Measurements from ENCODE around the gene DACH1. TPM values are rescaled to one million over a fixed set of nuclear protein-coding genes. Genes with fewer than 3 reads are reported as not detected.

The DACH1 gene
- total and polyA plus RNA-seq, 2 of the 8 experiments (the other 6 are each of a cell fraction or from before 2014, with no cell fraction given) = 0.12 to 0.67 TPM

DNA sequence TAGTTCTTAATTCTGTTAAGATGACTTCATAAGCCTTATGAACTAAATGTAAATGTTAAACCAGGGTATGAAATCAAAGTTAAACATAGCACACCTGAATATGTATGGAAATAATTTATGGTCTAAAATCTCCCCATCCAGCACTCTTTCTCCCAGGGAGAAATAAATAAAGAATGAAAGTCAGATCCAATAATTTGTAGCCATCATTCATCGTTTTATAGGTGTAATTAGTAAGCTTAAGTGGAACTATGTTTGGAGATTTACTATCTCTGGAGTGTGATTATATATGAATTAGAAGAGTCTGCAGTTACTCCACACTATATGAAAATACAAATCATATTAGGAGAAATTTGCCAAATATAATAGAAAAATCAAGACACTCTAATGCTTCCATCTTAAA, 405.1 kb downstream of the DACH1 start:
- Histone ChIP-seq H3K36me3 (ENCODE audit: control insufficient read depth in 2 of 4, insufficient read depth in 4 of 4, low read length in 3 of 4) (no peaks in the 10 kb centered on the region), H3K27ac (ENCODE audit: low read depth, low read length) (no peak overlapping the region), H3K4ac (replicated peaks; ENCODE audit: insufficient read length, low read depth, low read length) (no peak overlapping the region), H3K79me1 (ENCODE audit: low read depth, low read length) (no peaks in the 10 kb centered on the region), H3K27me3 (replicated peaks in 1 of 4; ENCODE audit: control insufficient read depth in 3 of 4, extremely low read depth in 1 of 4, insufficient read depth in 3 of 4, low read length in 3 of 4) (no peaks in the 10 kb centered on the region), H2AFZ (ENCODE audit: low read length) (no peak overlapping the region), H3K18ac (ENCODE audit: extremely low read depth, low read length) (no peak overlapping the region), H4K91ac (replicated peaks; ENCODE audit: insufficient read length, low read length) (no peak overlapping the region), H2BK5ac (ENCODE audit: low read depth, low read length) (no peak overlapping the region), H3K4me2 (ENCODE audit: insufficient read depth in 1 of 2, low read depth in 2 of 2, low read length in 2 of 2) (no peak overlapping the region), H3K56ac (replicated peaks; ENCODE audit: insufficient read length, low read depth, low read length) (no peak overlapping the region), H4K20me1 (replicated peaks in 1 of 2; ENCODE audit: control insufficient read depth in 1 of 2, insufficient read depth in 2 of 2, low read length in 2 of 2) (no peaks in the 10 kb centered on the region), H4K8ac (ENCODE audit: extremely low read depth, insufficient read depth, low read length) (no peak overlapping the region), H3K79me2 (ENCODE audit: control insufficient read depth in 1 of 2, insufficient read depth in 2 of 2, low read length in 2 of 2) (no peaks in the 10 kb centered on the region), H3K23me2 (ENCODE audit: low read depth, low read length) (no peaks in the 10 kb centered on the region), H2BK12ac (ENCODE audit: low read depth, low read length) (no peak overlapping the region), H3K4me3 (ENCODE audit: extremely low read depth in 1 of 4, insufficient read depth in 2 of 4, low read depth in 3 of 4, low read length in 4 of 4) (no peak overlapping the region), H3K23ac (ENCODE audit: insufficient read length) (no peak overlapping the region), H3K4me1 (replicated peaks in 1 of 4; ENCODE audit: control insufficient read depth in 3 of 4, insufficient read depth in 4 of 4, low read length in 3 of 4) (no peaks in the 10 kb centered on the region), H3K9ac (replicated peaks in 1 of 4; ENCODE audit: extremely low read depth in 1 of 4, low read depth in 3 of 4, low read length in 3 of 4) (no peak overlapping the region), H4K5ac (ENCODE audit: insufficient read length, low read depth, low read length) (no peak overlapping the region), H3K14ac (ENCODE audit: insufficient read length) (no peak overlapping the region), H3K9me3 (ENCODE audit: insufficient read depth in 2 of 2, low read depth in 1 of 2, low read length in 1 of 2) (no peaks in the 10 kb centered on the region), H2AK5ac (ENCODE audit: low read depth, low read length) (no peak overlapping the region), H2BK15ac (ENCODE audit: low read length) (no peak overlapping the region), H2BK120ac (replicated peaks; ENCODE audit: low read depth, low read length) (no peak overlapping the region), H2BK20ac (ENCODE audit: low read length) (no peak overlapping the region)
- ChIA-PET POLR2A (ENCODE audit: partially characterized antibody) (no interaction called here), CTCF (ENCODE audit: partially characterized antibody) (no interaction called here)
- no peak for FAIRE-seq
- no peak for TF ChIP-seq HDAC2 (IDR thresholded peaks at IDR 0.05; ENCODE audit: borderline replicate concordance in 1 of 2, low read depth in 2 of 2, low read length in 2 of 2)
- TF ChIP-seq BRCA1 (IDR thresholded peaks at IDR 0.05; ENCODE audit: low read depth, low read length) = no peak
- no peak for TF ChIP-seq CBX8 (IDR thresholded peaks at IDR 0.05; ENCODE audit: borderline replicate concordance, low read depth, low read length)
- no peak for TF ChIP-seq JUN (IDR thresholded peaks at IDR 0.05; ENCODE audit: low read depth, low read length)
- no peak for TF ChIP-seq CHD2 (IDR thresholded peaks at IDR 0.05; ENCODE audit: low read length)
- no peak for TF ChIP-seq ATF2 (IDR thresholded peaks at IDR 0.05; ENCODE audit: low read length)
- TF ChIP-seq TAF7 (optimal IDR thresholded peaks at IDR 0.05; ENCODE audit: borderline replicate concordance, low read depth, low read length) = no peak
- no peak for TF ChIP-seq CBX5 (IDR thresholded peaks at IDR 0.05; ENCODE audit: low read depth, low read length)
- no peak for TF ChIP-seq KDM4A (IDR thresholded peaks at IDR 0.05; ENCODE audit: low read depth, low read length, severe bottlenecking)
- TF ChIP-seq CTBP2 (IDR thresholded peaks at IDR 0.05; ENCODE audit: borderline replicate concordance, insufficient read depth, insufficient read length, low read length) = no peak
- no peak for TF ChIP-seq CREB1 (IDR thresholded peaks at IDR 0.05)
- no peak for DNase-seq (ENCODE audit: low read depth in 1 of 2, low spot score in 2 of 2)
- 83% methylated on average over 1 of the region's 1 CpG; no CpG with 5 or more reads in 1 of the 2 experiments for WGBS, 2 experiments (ENCODE audit: extremely low coverage in 1 of 2, insufficient coverage in 1 of 2, insufficient read length in 1 of 2, insufficient replicate concordance in 2 of 2, low coverage in 1 of 2, low lambda C conversion rate in 2 of 2, missing lambda C conversion rate in 1 of 2)

All from H1 (cell line).